Chondrocyte (in vitro differentiated cells): ENCODE measurements around the gene HSD11B1. TPM values are rescaled to one million over a fixed set of nuclear protein-coding genes. Genes with fewer than 3 reads are reported as not detected.
A peak's percentile ranks its signal among the peaks of the same experiment; 100 is the strongest.

Source experiments
- DNase-seq: peaks from one replicate; pipeline ENCODE4 v3.0.0; 2021; ENCODE audit warnings: mixed read lengths, low spot score
- H3K27ac Mint-ChIP-seq: one replicate; pipeline ENCODE4 v1.8.0; 2021; ENCODE audit warnings: mild to moderate bottlenecking, moderate library complexity, mixed read lengths; ENCODE audit not compliant: unreplicated experiment
- H3K27me3 Mint-ChIP-seq: 2 replicates; pipeline ENCODE4 v1.8.0; 2021; ENCODE audit warnings: low read depth, mixed read lengths
- H3K36me3 Mint-ChIP-seq: 2 replicates; pipeline ENCODE4 v1.8.0; 2021; ENCODE audit warnings: low read depth, mixed read lengths
- H3K4me1 Mint-ChIP-seq: 2 replicates; pipeline ENCODE4 v1.8.0; 2021; ENCODE audit warnings: low read depth, mild to moderate bottlenecking, mixed read lengths
- H3K4me3 Mint-ChIP-seq: one replicate; pipeline ENCODE4 v1.8.0; 2021; ENCODE audit warnings: mild to moderate bottlenecking, moderate library complexity, mixed read lengths; ENCODE audit not compliant: unreplicated experiment
- H3K9me3 Mint-ChIP-seq: 2 replicates; pipeline ENCODE4 v1.8.0; 2021; ENCODE audit warnings: low read depth, mixed read lengths
- total RNA-seq: library from RNA; stranded (reverse); gene quantifications from 3 replicates; pipeline ENCODE4 v1.2.1, GENCODE V29; 2021
- TF ChIP-seq, protein P1 (sequence below): fragments of 200-600 bp; sonication (generic); IDR thresholded peaks from 2 replicates; pipeline ENCODE4 v1.5.0; 2021; ENCODE audit warnings: antibody characterized with exemption, mild to moderate bottlenecking, moderate library complexity

Gene HSD11B1
- total RNA-seq, 1 donor from 2014 or later, result not detected

DNA sequence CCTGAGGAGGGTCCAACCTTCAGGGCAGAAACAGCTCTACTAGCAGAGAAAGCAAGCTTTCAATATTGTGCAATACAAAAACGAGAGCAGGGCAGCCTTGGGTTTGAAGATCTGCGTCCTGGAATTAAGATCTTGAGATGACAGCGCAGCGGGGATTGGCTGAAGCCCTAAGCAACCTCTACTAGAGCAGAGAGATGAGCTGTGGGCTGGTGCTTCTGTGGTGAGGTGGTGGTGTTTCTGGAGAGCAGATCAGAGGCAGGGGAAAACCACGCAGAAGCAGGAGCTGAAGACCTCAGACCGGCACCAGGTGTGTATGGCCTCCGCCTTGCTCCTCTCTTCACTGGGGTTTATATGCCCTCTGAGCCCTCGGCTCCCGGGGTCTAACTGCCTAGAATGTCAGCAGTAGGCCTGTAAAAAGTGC is 63.7 kb downstream of the HSD11B1 start:
- Mint-ChIP-seq H3K4me1 (no peaks in the 10 kb centered on the region), H3K4me3 (no peak overlapping the region), H3K27ac (no peak overlapping the region), H3K36me3 (no peaks in the 10 kb centered on the region), H3K9me3 (no peaks in the 10 kb centered on the region), H3K27me3 (peaks cover 11% of the 10 kb centered on the region)
- TF ChIP-seq, protein P1, sequence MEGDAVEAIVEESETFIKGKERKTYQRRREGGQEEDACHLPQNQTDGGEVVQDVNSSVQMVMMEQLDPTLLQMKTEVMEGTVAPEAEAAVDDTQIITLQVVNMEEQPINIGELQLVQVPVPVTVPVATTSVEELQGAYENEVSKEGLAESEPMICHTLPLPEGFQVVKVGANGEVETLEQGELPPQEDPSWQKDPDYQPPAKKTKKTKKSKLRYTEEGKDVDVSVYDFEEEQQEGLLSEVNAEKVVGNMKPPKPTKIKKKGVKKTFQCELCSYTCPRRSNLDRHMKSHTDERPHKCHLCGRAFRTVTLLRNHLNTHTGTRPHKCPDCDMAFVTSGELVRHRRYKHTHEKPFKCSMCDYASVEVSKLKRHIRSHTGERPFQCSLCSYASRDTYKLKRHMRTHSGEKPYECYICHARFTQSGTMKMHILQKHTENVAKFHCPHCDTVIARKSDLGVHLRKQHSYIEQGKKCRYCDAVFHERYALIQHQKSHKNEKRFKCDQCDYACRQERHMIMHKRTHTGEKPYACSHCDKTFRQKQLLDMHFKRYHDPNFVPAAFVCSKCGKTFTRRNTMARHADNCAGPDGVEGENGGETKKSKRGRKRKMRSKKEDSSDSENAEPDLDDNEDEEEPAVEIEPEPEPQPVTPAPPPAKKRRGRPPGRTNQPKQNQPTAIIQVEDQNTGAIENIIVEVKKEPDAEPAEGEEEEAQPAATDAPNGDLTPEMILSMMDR, result no peak
- no peak for DNase-seq

DNA sequence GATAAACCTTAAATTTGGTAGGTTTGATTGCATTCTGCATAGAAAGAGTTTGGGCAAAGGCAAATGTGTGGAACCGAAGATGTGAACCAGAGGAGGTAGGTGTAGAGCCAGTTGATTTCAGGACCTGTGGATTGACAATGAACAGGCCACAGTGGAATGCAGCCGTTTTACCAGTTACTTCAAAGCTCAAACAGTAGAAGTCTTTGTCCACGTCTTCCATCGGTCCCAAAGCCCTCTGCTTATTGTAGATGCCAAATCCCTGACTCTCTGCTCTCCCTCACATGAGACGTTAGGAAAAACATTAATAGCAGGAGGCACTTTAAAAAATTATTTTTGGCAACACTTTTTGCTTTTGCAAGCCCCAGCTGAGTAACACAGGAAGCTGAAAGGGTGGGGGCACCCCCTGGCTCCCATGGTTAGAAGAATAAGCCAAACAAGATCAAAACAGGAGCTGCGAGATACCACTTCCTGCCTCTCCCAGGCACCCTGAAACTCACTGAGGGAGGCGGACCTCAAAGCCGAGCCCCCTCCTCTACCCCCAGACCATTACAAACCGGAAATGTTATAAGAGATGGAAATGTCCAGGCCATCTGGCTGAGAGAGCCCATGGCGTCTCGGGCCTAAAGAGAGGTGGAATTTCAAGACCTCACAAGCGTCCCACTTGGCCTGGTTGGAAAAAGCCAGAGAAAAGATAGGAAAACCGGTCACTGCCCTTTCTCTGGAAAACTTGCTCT is 64.7 kb downstream of the HSD11B1 start:
- DNase-seq, result no peak
- H3K27me3 Mint-ChIP-seq, result peaks cover 11% of the 10 kb centered on the region
- H3K4me1 Mint-ChIP-seq, result no peaks in the 10 kb centered on the region
- H3K27ac Mint-ChIP-seq, result no peak overlapping the region
- peak overlapping the region; percentile 3 for H3K4me3 Mint-ChIP-seq
- TF ChIP-seq, protein P1, result no peak
- no peaks in the 10 kb centered on the region for H3K9me3 Mint-ChIP-seq
- H3K36me3 Mint-ChIP-seq, result no peaks in the 10 kb centered on the region

DNA sequence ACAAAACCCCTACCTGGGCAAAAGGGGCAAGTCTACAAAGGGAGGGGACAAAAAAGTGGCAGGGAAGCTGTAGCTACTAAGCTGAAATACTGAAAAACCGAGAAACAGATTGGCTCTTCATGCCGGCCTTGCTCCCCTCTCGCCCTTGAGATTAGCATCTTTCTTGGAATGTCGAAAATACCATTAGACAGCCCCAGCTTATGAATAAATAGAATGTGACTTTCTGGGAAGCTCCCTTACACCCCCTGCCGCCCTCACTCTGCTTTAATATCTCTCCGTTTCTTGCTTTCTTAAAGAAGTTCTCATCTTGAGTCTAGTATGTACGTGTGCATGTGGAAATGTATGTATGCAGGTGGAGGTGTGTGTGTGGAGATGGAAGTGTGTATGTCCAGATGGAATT is 65.3 kb downstream of the HSD11B1 start:
- Mint-ChIP-seq H3K27ac (no peak overlapping the region), H3K4me1 (no peaks in the 10 kb centered on the region), H3K27me3 (peaks cover 11% of the 10 kb centered on the region), H3K4me3 (no peak overlapping the region), H3K36me3 (no peaks in the 10 kb centered on the region), H3K9me3 (no peaks in the 10 kb centered on the region)
- no peak for DNase-seq
- TF ChIP-seq, protein P1, result no peak

DNA sequence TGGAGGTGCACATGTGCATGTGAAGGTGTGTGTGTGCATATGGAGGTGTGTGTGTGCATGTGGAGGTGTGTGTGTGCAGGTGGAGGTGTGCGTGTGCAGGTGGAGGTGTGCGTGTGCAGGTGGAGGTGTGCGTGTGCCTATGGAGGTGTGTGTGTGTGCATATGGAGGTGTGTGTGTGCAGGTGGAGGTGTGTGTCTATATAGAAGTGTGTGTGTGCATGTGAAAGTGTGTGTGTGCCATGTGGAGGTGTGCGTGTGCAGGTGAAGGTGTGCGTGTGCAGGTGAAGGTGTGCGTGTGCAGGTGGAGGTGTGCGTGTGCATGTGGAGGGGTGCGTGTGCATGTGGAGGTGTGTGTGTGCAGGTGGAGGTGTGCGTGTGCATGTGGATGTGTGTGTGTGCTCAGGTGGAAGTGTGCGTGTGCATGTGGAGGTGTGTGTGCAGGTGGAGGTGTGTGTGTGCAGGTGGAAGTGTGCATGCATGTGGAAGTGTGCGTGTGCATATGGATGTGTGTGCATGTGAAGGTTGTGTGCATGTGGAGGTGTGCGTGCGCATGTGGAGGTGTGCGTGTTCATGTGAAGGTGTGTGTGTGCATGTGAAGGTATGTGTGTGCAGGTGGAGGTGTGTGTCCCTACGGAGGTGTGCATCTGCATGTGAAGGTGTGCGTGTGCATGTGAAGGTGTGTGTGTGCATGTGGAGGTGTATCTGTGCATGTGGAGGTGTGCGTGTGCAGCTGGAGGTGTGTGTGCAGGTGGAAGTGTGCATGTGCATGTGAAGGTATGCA is 66.2 kb downstream of the HSD11B1 start:
- no peak overlapping the region for H3K4me3 Mint-ChIP-seq
- TF ChIP-seq, protein P1, result no peak
- no peaks in the 10 kb centered on the region for H3K36me3 Mint-ChIP-seq
- H3K27ac Mint-ChIP-seq, result no peak overlapping the region
- no peak for DNase-seq
- peaks cover 13% of the 10 kb centered on the region for H3K27me3 Mint-ChIP-seq
- H3K9me3 Mint-ChIP-seq, result no peaks in the 10 kb centered on the region
- H3K4me1 Mint-ChIP-seq, result no peaks in the 10 kb centered on the region

DNA sequence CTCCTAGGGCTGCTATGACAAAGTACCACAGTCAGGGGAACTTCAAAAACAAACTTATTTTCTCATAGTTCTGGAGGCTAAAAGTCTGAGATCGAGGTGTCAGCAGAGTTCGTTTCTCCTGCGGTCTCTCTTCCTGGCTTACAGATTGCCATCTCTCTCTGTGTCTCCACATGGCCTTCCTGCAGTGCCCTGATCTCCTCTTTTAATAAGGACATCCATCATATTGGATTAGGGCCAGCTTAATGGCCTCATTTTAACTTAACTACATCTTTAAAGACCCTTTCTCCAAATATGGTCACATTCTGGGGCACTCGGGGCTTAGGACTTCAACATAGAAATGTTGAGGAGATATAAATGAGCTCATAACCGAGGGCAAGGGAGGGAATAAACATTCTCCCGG is 67.5 kb downstream of the HSD11B1 start:
- Mint-ChIP-seq H3K9me3 (no peaks in the 10 kb centered on the region), H3K36me3 (no peaks in the 10 kb centered on the region), H3K27me3 (peaks cover 10% of the 10 kb centered on the region), H3K27ac (no peak overlapping the region), H3K4me3 (no peak overlapping the region), H3K4me1 (no peaks in the 10 kb centered on the region)
- no peak for DNase-seq
- TF ChIP-seq, protein P1, result no peak
